LNCaP clone FGC (cell line): ENCODE data around the gene MCMBP.
"Not testable (repeated sequence)": the region's sequence is repeated elsewhere in the genome, so short reads cannot be mapped to it uniquely, and the experiment has no call there.

Experiments used
- DNase-seq: peaks from one replicate; pipeline ENCODE4 v3.0.0-alpha.2; 2011; ENCODE audit warnings: low read depth
- H3K4me3 ChIP-seq: 2 replicates; pipeline ENCODE4 v1.5.1; 2011; ENCODE audit warnings: mild to moderate bottlenecking, low read depth, low read length, control low read depth
- CTCF ChIP-seq: IDR thresholded peaks from 2 replicates; pipeline ENCODE4 v1.5.1; 2012; ENCODE audit warnings: mild to moderate bottlenecking; ENCODE audit not compliant: control insufficient read depth, insufficient read depth; ENCODE audit errors: extremely low read depth

MCMBP gene, protein sequence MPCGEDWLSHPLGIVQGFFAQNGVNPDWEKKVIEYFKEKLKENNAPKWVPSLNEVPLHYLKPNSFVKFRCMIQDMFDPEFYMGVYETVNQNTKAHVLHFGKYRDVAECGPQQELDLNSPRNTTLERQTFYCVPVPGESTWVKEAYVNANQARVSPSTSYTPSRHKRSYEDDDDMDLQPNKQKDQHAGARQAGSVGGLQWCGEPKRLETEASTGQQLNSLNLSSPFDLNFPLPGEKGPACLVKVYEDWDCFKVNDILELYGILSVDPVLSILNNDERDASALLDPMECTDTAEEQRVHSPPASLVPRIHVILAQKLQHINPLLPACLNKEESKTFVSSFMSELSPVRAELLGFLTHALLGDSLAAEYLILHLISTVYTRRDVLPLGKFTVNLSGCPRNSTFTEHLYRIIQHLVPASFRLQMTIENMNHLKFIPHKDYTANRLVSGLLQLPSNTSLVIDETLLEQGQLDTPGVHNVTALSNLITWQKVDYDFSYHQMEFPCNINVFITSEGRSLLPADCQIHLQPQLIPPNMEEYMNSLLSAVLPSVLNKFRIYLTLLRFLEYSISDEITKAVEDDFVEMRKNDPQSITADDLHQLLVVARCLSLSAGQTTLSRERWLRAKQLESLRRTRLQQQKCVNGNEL

GRCh38 chr10:119872610-119872859, at the start of gene MCMBP:
Gene MCMBP, minus strand, starts transcription at chr10:119872843. Its CDS starts 259 bp downstream, at chr10:119872584.
- TF ChIP-seq CTCF: no peak
- H3K4me3 ChIP-seq: peak within 1 kb of the TSS; percentile 65
- DNase-seq: no peak

- no peak overlapping the region for H3K4me3 ChIP-seq
- no peak for TF ChIP-seq CTCF
- no peak for DNase-seq
Measured at GRCh38 chr10:119919826-119920225, 47.2 kb upstream of the MCMBP start.

DNA sequence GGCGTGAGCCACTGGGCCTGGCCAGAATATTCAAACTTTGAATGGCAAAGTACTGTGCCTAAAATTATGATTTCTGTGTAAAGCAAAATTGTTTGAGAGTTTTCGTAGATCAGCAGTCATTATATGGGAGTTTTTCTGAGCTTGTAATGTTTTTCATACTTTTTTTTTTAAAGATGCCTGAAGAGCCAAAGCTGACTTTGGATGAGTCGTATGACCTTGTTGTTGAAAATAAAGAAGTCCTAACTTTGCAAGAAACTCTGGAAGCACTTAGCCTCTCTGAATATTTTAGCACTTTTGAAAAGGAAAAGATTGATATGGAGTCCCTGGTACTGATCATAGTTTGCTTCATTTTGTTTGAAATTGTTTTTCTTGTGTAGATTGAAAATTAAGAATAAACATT, 46.6 kb upstream of the MCMBP start:
- no peak overlapping the region for H3K4me3 ChIP-seq
- TF ChIP-seq CTCF: no peak
- no peak for DNase-seq

DNA sequence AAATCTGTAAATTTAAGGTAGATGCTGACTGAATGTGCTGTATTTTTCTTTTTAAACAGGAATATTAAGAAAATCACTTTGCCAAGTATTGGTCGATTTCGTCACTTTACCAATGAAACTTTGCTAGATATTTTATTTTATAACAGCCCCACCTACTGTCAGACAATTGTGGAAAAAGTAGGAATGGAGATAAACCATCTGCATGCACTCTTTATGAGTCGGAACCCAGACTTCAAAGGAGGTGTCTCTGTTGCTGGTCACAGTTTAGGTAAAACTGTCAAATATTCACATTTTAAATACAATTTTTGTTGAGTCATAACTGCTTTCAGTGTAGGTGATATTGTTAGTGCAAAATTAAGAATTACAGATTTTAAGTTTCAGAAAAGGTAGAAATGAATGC, 45.1 kb upstream of the MCMBP start:
- no peak for DNase-seq
- no peak overlapping the region for H3K4me3 ChIP-seq
- TF ChIP-seq CTCF: no peak

DNA sequence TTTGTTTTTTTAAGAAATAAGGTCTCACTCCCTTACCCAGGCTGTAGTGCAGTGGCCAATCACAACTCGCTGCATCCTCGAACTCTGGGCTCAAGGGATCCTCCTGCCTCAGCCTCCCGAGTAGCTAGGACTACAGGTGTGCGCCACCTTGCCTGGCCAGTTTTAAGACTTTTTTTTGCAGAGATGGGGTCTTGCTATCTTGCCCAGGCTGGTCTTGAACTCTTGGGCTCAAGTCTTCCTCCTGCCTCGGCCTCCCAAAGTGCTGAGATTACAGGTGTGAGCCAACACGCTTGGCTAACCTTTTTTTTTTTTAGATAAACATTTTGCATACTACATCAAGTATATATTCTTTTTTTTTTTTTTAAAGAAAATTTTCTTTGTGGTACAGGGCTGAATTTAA, 38.0 kb upstream of the MCMBP start:
- no peak overlapping the region for H3K4me3 ChIP-seq
- no peak for DNase-seq
- TF ChIP-seq CTCF: no peak

GRCh38 chr10:119908166-119908565, 35.5 kb upstream of the MCMBP start:
- H3K4me3 ChIP-seq: no peak overlapping the region
- no peak for TF ChIP-seq CTCF
- DNase-seq: no peak

- not testable (repeated sequence) for DNase-seq, H3K4me3 ChIP-seq
Measured at GRCh38 chr10:119907695-119908094, 35.1 kb upstream of the MCMBP start.
